ENCODE results near the gene APRT. TPM values are rescaled to one million over a fixed set of nuclear protein-coding genes. Genes with fewer than 3 reads are reported as not detected.

The APRT gene
- polyA plus RNA-seq, 3 donors: 123 to 307 (median 233) TPM

- H3K27me3 Mint-ChIP-seq (ENCODE audit: low read depth in 3 of 3): peaks cover 0 to 2% (median 0%) of the 10 kb centered on the region in 3 donors
- no peaks in the 10 kb centered on the region for H3K9me3 ChIP-seq (replicated peaks in 1 of 2; ENCODE audit: control insufficient read depth in 1 of 2, insufficient read depth in 1 of 2, low read length in 2 of 2)
- H3K4me3 ChIP-seq (replicated peaks in 1 of 3; ENCODE audit: low read depth in 2 of 3, low read length in 3 of 3): peak overlapping the region; percentile 26 to 73 (median 38)
- peak overlapping the region; percentile 100 for H3K4me2 ChIP-seq (replicated peaks; ENCODE audit: extremely low read depth, low read length, poor library complexity, severe bottlenecking)
- peaks cover 59% of the 10 kb centered on the region for H3K4me1 Mint-ChIP-seq
- H3K4me3 Mint-ChIP-seq: peak overlapping the region; percentile 69 to 85
- H3K9me3 Mint-ChIP-seq: peaks cover 0 to 2% (median 0%) of the 10 kb centered on the region in 7 donors
- no peak for TF ChIP-seq CTCF (IDR thresholded peaks at IDR 0.05)
- intact Hi-C loops (cut with micrococcal nuclease): loop anchor here (2.0 to 10.0 kb wide), 7 partner anchors 43 to 649 kb away; partner anchors contain the start of genes CDH15 (in 1 of the 2), SPG7 (in 1 of the 2) and ZNF778 (in 1 of the 2)
- DNase-seq: no peak
- peaks cover 25 to 27% of the 10 kb centered on the region in 2 donors for H3K36me3 ChIP-seq (replicated peaks in 1 of 2; ENCODE audit: control insufficient read depth in 1 of 2, insufficient read depth in 2 of 2, low read length in 2 of 2)
- no peaks in the 10 kb centered on the region for H3K27me3 ChIP-seq (ENCODE audit: control insufficient read depth in 2 of 2, insufficient read depth in 2 of 2, low read length in 2 of 2)
- H3K4me1 ChIP-seq (ENCODE audit: control insufficient read depth in 1 of 2, insufficient read depth in 2 of 2, low read length in 2 of 2): peaks cover 46 to 52% of the 10 kb centered on the region in 2 donors
- peak overlapping the region; percentile 70 to 87 for H3K27ac ChIP-seq (ENCODE audit: low read depth in 1 of 2, low read length in 2 of 2)
- no peak overlapping the region for H2AFZ ChIP-seq (ENCODE audit: insufficient read depth, low read depth, low read length, poor library complexity, severe bottlenecking)
- peaks cover 29 to 42% of the 10 kb centered on the region in 2 donors for H3K36me3 Mint-ChIP-seq
- peak overlapping the region; percentile 60 for H3K9ac ChIP-seq (ENCODE audit: insufficient read depth, low read length, poor library complexity, severe bottlenecking)
- 94% methylated on average over 11 of the region's 13 CpGs for WGBS (ENCODE audit: insufficient coverage)
- peaks cover 49% of the 10 kb centered on the region for H3K79me2 ChIP-seq (ENCODE audit: insufficient read depth, low read length)
- H3K27ac Mint-ChIP-seq: peak overlapping the region; percentile 81 to 96 (median 89)
- H4K20me1 ChIP-seq (ENCODE audit: insufficient read depth, low read length): peaks cover 60% of the 10 kb centered on the region
Observed at GRCh38 chr16:88855736-88856121, 44.0 kb upstream of the APRT start.

- TF ChIP-seq CTCF (IDR thresholded peaks at IDR 0.05): no peak
- peak overlapping the region; percentile 70 to 87 for H3K27ac ChIP-seq (ENCODE audit: low read depth in 1 of 2, low read length in 2 of 2)
- Mint-ChIP-seq H3K27ac (peak overlapping the region; percentile 87 to 96 (median 89)), H3K4me1 (peaks cover 59% of the 10 kb centered on the region), H3K9me3 (peaks cover 0 to 2% (median 0%) of the 10 kb centered on the region in 7 donors), H3K36me3 (peaks cover 26 to 42% of the 10 kb centered on the region in 2 donors), H3K27me3 (ENCODE audit: low read depth in 3 of 3) (peaks cover 0 to 2% (median 0%) of the 10 kb centered on the region in 3 donors), H3K4me3 (peak overlapping the region; percentile 69 to 85)
- H3K79me2 ChIP-seq (ENCODE audit: insufficient read depth, low read length): peaks cover 49% of the 10 kb centered on the region
- no peaks in the 10 kb centered on the region for H3K9me3 ChIP-seq (replicated peaks in 1 of 2; ENCODE audit: control insufficient read depth in 1 of 2, insufficient read depth in 1 of 2, low read length in 2 of 2)
- peak overlapping the region in 1 of 3 experiments; percentile 73 for H3K4me3 ChIP-seq (replicated peaks in 1 of 3; ENCODE audit: low read depth in 2 of 3, low read length in 3 of 3)
- DNase-seq: peak in 2 of 3 donors; percentile 37 to 38
- peaks cover 46 to 52% of the 10 kb centered on the region in 2 donors for H3K4me1 ChIP-seq (ENCODE audit: control insufficient read depth in 1 of 2, insufficient read depth in 2 of 2, low read length in 2 of 2)
- H4K20me1 ChIP-seq (ENCODE audit: insufficient read depth, low read length): peaks cover 65% of the 10 kb centered on the region
- peak overlapping the region; percentile 100 for H3K4me2 ChIP-seq (replicated peaks; ENCODE audit: extremely low read depth, low read length, poor library complexity, severe bottlenecking)
- intact Hi-C loops (cut with micrococcal nuclease): loop anchor here (5.0 to 10.0 kb wide), 6 partner anchors 73 to 650 kb away; partner anchors contain the start of genes CDH15 (in 1 of the 2), SPG7 (in 1 of the 2) and ZNF778 (in 1 of the 2)
- no peaks in the 10 kb centered on the region for H3K27me3 ChIP-seq (ENCODE audit: control insufficient read depth in 2 of 2, insufficient read depth in 2 of 2, low read length in 2 of 2)
- peak overlapping the region; percentile 60 for H3K9ac ChIP-seq (ENCODE audit: insufficient read depth, low read length, poor library complexity, severe bottlenecking)
- WGBS (ENCODE audit: insufficient coverage): 80% methylated on average over 1 of the region's 8 CpGs
- no peak overlapping the region for H2AFZ ChIP-seq (ENCODE audit: insufficient read depth, low read depth, low read length, poor library complexity, severe bottlenecking)
- peaks cover 25 to 27% of the 10 kb centered on the region in 2 donors for H3K36me3 ChIP-seq (replicated peaks in 1 of 2; ENCODE audit: control insufficient read depth in 1 of 2, insufficient read depth in 2 of 2, low read length in 2 of 2)
Observed at GRCh38 chr16:88855176-88855575, 43.4 kb upstream of the APRT start.
